ENCODE results near the gene CBX2.
A peak's percentile ranks its signal among the peaks of the same experiment; 100 is the strongest.
"Not testable (repeated sequence)": the region's sequence is repeated elsewhere in the genome, so short reads cannot be mapped to it uniquely, and the experiment has no call there.

CBX2 gene

DNA sequence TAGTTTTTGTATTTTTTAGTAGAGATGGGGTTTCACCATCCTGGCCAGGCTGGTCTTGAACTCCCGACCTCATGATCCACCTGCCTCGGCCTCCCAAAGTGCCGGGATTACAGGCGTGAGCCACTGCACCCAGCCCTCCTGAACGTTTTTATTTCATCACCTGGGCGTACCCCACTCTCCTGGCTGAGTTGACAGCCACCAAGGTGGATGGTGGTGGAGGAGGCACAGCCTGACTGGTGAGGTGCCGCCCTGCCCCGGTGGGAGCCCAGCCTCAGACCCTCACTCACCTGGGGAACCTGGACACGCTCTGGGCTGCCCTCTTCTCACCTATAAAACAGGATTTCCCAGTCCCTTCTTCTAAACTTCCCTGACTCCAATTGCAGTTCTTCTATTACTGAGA lies 5.2 kb upstream of the CBX2 start:
- DNase-seq: not testable (repeated sequence)

DNA sequence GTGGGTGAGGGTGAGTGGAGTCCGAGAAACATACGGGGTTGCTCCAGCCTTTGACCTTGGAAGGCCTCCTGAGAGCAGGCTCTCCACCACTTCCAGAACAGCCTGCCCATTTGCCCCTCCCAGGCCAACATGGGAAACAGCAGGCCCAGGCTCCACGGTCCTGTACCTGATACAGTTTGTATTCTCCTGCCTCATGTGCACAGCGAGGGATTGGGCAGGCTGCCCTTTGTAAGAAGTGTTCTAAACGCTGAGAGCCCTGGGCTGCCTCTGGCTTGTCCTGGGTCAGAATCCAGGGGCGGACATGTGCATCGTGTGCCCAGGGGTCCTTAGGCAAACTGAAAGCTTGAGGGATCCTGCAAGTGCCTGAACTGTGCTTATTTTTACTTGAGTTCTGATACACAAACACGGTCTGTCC lies 3.4 kb upstream of the CBX2 start:
- DNase-seq: no peak

GRCh38 chr17:79775632-79776031 lies 2.3 kb upstream of the CBX2 start:
- DNase-seq: no peak

DNA sequence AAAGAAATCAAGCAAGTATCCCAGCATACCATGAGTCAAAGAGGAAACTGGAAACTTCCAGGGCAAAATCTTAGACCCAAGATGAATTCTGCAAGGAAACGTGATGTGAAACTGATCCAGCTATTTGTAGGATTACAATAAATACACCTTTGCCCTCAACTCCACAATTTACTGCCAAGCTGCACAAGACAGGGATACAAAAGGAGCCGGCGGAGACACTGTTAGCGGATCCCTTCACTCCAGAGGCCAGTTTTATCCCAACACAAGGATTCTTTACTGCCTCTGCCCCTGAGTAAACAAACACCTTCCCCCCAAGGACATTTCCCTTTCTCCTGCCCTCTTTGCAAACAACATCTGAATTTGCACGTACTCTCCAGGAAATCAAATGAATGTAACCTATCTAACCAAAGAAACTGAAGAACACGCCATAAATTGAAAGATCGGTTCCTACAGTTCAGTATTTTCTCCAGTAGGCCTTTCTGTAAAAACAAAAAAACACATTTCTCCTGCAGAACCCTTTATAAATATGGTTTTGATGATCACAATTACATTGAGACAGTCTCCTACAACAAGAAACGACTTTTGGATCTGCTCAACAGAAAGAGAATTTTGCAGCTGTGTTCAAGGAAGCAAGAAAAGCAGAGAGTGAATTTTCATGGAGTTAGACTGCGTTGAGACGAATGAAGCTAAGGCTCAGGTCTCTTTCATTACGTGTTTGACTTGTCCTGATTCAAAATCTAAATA lies 1.4 kb upstream of the CBX2 start:
- no peak for DNase-seq

- DNase-seq: peak; percentile 84
Observed at GRCh38 chr17:79777120-79777893, 641 bp upstream of the CBX2 start.

DNA sequence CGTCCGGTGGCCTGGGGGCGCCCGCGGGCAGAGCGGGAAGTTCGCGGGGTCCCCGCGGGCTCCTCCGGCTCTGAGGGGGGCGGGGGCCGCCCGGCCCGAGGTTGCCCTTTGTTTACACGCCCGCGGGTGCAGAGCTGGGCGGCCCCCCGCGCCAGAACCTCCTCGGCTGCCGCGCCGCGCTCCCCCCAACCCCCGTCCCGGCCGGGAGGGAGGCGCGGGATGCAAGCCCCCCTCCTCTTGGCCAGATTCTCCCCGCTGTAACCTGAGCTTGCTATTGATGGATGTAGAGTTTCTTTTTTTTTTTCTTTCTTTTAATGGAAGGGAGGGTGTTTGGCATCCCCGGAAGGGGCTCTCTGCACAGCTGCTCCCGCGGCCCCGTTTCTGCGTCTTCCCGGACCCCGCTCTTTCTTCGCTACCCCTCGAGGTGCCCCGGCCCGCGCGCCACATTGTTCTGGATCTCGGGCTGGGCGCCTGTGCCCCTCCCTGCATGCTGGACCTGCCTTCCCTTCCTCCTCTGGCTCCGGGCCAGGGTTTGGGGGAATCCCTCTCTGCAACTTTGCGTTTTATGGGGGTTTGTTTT lies 646 bp downstream of the CBX2 start:
- DNase-seq: no peak

DNA sequence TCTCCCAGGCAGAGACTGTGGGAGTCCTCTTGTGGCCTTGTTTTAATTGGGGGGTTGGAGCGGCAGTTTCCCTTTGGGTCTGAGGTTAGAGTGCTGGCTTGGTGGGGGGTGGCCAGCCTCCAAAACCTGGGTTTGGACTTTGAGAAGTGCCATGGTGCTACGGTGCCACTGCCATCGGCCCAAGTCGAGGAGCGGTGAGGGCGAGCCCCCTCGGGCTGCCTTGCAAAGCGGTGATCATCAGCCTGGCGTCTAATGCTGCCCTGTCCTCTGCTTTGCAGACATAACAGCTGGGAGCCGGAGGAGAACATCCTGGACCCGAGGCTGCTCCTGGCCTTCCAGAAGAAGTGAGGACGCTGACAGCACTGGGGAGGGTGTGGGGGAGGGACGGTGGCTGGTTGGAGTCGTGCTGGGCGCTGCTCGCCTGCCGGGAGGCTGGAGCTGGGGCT lies 1.2 kb downstream of the CBX2 start:
- no peak for DNase-seq

GRCh38 chr17:79779661-79780365 lies 1.9 kb downstream of the CBX2 start:
- DNase-seq: no peak

DNA sequence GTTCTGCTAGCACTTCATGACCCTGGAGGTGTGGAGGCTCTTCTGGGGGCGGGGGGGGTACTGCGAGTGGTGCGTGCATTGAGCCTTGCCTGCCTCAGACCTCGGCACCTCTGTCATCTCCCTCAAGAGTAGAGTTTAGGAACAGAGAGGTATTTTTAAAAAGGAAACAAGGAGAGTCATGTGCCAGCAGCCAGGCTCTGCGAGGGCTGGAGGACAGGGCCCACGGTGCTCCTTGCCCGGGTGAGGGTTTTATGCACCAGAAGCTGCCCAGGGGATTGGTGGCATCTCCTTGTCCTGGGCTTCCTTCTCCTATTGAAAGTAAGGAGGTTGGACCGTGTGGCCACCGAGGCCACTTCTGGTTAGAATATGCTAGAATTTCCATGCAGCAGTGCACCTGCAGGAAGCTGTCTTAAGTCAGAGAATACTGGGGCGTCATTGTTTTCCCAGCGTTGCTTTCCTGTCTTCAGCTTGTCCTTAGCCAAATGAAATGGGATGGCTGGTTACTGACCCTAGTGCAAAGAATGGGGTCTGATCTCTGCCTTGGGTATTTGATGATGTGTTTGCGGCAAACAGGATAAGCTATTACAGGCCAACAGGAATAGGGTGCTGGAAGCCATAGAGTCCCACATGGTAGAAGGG lies 3.2 kb downstream of the CBX2 start:
- DNase-seq: no peak

GRCh38 chr17:79781736-79782575 lies 4.0 kb downstream of the CBX2 start:
- DNase-seq: no peak

DNA sequence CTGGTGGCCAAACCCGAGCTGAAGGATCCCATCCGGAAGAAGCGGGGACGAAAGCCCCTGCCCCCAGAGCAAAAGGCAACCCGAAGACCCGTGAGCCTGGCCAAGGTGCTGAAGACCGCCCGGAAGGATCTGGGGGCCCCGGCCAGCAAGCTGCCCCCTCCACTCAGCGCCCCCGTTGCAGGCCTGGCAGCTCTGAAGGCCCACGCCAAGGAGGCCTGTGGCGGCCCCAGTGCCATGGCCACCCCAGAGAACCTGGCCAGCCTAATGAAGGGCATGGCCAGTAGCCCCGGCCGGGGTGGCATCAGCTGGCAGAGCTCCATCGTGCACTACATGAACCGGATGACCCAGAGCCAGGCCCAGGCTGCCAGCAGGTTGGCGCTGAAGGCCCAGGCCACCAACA lies 5.9 kb downstream of the CBX2 start:
- DNase-seq: no peak

DNA sequence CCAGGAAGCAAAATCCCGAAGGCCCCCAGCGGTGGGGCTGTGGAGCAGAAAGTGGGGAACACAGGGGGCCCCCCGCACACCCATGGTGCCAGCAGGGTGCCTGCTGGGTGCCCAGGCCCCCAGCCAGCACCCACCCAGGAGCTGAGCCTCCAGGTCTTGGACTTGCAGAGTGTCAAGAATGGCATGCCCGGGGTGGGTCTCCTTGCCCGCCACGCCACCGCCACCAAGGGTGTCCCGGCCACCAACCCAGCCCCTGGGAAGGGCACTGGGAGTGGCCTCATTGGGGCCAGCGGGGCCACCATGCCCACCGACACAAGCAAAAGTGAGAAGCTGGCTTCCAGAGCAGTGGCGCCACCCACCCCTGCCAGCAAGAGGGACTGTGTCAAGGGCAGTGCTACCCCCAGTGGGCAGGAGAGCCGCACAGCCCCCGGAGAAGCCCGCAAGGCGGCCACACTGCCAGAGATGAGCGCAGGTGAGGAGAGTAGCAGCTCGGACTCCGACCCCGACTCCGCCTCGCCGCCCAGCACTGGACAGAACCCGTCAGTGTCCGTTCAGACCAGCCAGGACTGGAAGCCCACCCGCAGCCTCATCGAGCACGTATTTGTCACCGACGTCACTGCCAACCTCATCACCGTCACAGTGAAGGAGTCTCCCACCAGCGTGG lies 6.5 kb downstream of the CBX2 start:
- DNase-seq: no peak

GRCh38 chr17:79785017-79785899 lies 7.3 kb downstream of the CBX2 start:
- no peak for DNase-seq

DNA sequence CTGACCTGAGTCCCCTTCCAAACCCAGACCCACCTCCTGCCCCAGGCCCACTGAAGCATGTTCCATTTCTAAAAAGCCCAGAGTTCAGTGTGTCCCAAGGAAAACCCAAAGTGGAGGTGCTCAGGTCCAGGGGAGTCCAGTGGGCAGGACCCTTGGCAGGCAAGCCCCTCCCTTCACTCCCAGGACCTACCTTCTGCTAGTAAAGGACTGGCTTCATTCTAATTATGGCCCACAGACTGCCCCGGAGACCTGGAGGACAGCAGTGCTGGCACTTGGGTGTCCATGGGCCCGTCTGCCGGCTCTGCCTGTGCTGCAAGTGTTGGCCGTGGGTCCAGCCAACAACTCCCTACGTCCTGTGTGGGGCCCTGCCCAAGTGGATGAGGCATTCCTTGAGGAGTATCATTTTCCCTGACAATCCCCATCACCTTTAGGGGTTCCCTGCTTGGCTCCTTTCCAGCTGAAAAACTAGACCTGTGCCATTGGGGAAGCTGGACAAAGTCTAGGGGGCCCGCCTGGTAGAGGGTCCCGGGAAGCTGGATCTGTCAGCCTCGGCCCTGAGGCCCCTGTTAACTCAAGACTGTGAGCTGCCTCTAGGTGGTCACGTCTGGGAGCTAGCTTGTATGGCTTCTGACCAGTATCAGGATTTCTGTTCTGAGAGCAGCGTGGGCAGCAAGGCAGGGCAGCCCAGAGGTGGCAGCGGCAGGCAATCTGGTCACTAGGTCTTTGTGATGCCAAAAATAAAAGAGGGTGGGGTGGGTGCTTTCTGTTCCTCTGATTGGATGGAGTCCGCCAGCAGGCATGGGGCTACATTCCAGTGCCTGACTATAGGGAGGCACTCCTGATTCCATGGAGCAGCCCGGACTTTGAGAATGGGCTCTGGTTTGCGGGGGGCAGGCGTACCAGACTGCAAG lies 8.2 kb downstream of the CBX2 start:
- DNase-seq: no peak

GRCh38 chr17:79786930-79787643 lies 9.1 kb downstream of the CBX2 start:
- no peak for DNase-seq

- DNase-seq: no peak
Observed at GRCh38 chr17:79788455-79788854, 10.5 kb downstream of the CBX2 start.

DNA sequence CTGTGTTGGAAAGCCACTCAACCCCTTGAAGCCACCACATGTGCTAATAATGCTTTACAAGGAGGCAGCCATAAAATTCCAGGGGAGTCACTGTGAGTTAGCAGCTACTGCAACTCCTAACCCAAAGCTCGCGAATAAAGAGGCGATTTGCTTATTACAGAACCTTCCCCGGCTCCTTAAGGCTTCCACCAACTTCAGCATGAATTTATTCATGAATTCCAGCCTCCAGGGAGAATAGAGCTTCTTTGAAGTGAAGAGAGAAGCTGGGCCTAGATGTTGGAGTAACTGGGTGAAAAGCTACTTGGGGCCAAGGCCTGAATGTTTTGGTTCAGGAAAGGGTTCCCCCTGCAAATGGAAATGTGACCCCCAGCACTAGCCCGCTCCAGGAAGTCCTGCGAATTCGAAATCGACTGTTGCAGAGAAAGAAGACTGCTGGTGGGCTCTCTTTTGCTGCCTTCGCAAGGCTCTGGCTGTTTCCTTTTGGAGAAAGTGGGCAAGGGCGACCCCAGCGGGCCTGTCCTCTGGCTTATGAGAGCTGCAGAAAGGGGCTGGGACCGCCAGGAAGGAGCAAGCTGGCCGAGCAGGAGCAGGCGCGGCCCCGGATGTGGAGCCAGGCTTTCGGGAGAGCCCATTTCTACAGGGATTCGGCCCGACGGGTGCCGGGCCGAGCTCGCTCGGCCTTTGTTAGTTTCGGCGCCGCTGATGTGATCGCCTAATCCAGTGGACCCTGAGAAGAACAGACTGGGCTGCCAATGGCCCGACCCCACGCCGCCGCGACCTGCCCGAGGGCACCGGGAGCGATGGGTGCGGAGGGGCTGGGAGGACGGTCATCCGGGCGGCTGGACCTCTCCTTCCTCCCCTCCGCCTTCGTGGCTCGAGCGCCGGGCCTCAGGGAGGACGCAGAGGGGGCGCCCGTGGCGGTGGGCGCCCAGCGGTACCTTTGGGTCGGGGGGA lies 11.3 kb downstream of the CBX2 start:
- no peak for DNase-seq

All from right forelimb (tissue), 1 donor.